GM19023 (cell line): Measurements from ENCODE around the gene PA2G4.
"Not testable (repeated sequence)": the region's sequence is repeated elsewhere in the genome, so short reads cannot be mapped to it uniquely, and the experiment has no call there.

Experiments
- ATAC-seq: cut with Tn5 transposase; IDR thresholded peaks from one replicate; pipeline ENCODE4 v1.9.1; 2021; ENCODE audit warnings: mild to moderate bottlenecking, moderate library complexity; ENCODE audit not compliant: unreplicated experiment

Gene PA2G4

DNA sequence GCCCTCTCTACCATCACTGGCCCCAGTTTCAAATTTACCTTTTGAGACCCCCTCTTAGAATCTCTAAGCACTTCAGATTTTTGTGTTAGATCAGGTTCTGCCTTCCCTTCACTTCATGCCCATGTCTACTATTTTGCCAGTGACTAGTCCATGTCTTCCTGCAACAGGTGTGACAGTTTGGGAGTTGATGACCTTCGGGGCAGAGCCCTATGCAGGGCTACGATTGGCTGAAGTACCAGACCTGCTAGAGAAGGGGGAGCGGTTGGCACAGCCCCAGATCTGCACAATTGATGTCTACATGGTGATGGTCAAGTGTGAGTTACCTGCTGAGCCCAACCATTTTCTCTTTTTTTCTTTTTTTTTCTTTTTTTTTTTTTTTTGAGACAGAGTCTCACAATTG, 5.8 kb upstream of the PA2G4 start:
- no peak for ATAC-seq

DNA sequence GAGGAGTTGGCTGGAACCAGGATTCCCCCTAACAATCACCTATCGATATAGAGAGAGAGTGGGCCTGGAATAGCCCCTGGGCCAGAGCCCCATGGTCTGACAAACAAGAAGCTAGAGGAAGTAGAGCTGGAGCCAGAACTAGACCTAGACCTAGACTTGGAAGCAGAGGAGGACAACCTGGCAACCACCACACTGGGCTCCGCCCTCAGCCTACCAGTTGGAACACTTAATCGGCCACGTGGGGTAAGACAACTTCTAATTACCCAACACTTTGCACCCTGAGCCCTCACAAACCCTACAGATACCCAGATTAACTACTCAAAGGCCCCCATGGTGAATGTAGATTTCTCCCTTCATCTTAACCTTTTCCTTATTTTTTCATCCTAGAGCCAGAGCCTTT, 4.6 kb upstream of the PA2G4 start:
- ATAC-seq = no peak

DNA sequence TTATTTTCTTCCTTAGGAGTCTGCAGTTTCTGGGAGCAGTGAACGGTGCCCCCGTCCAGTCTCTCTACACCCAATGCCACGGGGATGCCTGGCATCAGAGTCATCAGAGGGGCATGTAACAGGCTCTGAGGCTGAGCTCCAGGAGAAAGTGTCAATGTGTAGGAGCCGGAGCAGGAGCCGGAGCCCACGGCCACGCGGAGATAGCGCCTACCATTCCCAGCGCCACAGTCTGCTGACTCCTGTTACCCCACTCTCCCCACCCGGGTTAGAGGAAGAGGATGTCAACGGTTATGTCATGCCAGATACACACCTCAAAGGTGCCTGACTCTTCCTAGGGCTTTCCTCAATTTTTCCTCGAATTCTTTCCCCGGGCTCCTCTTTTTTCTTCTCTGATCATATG, 3.3 kb upstream of the PA2G4 start:
- no peak for ATAC-seq

DNA sequence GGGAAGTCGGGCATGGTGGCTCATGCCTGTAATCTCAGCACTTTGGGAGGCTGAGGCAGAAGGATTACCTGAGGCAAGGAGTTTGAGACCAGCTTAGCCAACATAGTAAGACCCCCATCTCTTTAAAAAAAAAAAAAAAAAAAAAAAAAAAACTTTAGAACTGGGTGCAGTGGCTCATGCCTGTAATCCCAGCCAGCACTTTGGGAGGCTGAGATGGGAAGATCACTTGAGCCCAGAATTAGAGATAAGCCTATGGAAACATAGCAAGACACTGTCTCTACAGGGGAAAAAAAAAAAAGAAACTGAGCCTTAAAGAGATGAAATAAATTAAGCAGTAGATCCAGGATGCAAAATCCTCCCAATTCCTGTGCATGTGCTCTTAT, 1.7 kb upstream of the PA2G4 start:
- no peak for ATAC-seq

DNA sequence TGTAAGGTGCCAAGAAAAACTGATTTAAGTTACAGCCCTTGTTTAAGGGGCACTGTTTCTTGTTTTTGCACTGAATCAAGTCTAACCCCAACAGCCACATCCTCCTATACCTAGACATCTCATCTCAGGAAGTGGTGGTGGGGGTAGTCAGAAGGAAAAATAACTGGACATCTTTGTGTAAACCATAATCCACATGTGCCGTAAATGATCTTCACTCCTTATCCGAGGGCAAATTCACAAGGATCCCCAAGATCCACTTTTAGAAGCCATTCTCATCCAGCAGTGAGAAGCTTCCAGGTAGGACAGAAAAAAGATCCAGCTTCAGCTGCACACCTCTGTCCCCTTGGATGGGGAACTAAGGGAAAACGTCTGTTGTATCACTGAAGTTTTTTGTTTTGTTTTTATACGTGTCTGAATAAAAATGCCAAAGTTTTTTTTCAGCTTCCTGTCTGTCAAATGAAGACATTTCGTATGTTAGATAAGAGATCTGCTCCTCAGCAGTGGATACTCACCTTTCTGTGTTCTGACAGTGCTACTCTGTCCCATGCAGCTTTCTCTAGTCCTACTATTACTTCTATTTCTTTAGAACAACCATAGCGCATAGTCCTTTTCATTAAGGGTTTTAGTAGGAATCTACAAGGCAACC, 1.2 kb upstream of the PA2G4 start:
- no peak for ATAC-seq

DNA sequence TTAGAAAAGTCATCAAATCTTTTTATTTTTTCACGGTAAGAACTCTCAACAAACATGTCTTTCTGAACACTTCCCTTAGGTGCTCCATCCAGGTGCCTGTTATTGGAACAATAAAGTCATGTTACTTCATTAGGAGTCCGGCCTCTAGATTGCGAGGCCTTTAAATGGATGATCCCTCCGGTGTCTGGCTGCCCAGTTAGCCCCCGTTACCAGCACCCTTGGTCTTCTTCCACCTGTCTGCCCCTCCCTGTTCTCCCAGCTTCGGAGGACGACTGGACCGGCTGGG, 593 bp upstream of the PA2G4 start:
- no peak for ATAC-seq

DNA sequence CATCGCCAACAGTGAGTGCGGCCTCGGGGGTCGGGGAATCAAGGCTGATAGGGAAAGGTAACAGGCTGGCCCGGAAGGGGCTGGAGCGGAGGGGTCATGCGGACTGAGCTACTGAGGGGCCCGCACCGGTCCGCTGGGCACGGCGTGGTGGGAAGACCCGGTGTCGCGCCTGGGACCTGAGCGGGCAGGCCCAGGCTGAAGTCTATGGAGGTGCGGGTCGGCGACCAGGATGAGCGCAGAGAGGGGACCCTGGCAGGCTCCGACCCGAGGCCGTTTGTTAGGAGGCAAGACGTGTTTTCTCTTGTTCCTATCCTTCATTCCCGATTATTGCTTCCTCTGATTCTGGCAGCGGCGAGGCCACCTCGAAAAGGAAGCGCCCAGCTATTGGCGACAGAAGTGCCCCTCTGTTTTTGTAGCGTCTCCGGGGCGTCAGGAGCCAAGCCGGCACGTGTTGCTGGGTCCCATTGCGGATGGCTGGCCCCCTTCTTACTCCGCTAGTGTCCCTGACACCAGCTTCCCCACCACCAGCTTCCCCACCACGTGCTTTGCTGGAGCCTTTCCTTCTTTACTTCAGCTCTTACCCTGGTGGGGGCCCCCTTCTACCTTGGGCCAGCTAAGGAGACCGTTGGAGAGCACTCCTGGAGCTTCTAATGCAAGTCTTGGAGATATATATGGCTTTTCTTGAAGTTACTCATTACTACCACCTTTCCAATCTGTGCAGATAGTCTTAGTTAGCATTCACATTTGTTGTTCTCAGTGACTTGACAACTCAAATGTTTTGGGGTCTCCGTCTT, 653 bp downstream of the PA2G4 start:
- peak; percentile 17 for ATAC-seq

DNA sequence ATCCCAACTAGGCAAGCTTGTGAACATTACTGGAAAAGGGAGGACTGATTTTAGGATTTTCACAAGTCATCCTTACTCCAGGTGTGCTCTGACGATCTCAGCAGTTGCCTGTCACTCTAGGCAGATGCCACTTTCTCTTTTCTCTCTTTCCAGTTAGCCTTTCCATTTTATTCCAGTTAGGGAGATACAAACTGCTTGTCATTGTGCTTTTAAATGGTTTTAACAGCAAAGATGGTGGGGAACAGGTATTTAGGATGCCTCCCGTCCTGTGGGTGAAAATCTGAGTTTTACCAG, 1.2 kb downstream of the PA2G4 start:
- no peak for ATAC-seq

DNA sequence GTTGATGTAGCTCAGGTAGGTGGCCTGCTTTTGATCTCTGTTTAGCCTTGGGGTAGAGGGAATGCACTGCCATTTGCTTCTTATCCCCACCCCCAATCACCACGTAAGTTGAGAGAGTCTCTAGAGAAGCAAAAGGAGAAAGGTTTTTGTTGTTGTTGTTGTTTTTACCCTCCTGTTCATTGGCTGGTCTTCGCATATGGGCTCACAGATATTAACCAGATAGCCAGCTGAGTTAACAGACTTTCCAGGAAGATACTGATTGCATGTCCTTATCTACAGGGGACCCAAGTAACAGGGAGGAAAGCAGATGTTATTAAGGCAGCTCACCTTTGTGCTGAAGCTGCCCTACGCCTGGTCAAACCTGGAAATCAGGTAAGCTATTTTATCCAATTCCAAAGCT, 2.9 kb downstream of the PA2G4 start:
- ATAC-seq = no peak

DNA sequence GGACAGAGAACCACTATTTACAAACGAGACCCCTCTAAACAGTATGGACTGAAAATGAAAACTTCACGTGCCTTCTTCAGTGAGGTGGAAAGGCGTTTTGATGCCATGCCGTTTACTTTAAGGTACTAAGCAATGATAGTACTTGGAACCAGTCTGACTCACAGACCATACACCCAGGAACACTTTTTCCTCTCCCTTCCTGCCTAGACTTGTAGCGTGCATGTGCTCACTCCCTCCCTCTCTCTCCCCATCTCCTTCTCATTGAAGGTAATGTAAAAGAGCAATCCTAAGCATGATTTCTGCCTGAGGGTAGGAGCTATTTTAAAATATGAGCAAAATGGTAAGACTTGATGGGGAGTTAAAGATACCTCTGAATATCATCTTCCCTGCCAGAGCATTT, 6.2 kb downstream of the PA2G4 start:
- ATAC-seq = no peak

DNA sequence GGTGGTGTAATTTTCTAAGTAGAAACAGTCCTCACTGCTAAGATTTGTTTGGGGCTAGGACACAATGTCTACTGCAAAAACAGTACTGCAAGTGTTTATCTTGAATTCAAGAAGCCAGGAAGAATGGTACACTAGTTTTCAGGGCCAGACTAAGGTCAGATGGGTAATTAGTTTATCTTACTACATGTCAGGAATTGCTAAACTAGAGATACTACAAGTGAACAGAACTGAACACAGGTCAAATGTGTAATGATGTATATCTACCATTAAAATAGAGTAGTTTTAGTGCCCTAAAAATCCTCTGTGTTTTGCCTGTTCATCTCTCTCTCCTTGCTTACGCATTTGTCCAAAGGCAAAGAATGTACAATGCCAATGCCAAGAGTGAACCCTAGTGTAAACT, 9.7 kb downstream of the PA2G4 start:
- no peak for ATAC-seq

DNA sequence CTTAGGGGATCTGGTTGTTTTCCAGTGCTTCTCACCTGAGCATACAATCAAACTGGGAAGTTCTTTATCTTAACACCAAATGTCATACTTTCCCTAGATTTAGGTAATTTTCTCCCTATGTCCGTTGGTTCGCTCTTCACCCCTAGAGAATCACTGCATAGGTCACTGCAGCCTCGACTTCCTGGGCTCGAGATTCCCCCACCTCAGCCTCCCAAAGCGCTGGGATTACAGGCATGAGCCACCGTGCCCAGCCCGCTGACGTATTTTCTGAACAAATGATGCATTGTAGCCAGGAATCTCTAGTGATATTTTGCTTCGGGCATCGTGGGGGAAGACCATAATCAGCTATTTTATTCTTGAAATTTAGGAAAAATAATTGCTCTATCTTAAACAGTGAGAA, 11.0 kb downstream of the PA2G4 start:
- ATAC-seq = no peak

DNA sequence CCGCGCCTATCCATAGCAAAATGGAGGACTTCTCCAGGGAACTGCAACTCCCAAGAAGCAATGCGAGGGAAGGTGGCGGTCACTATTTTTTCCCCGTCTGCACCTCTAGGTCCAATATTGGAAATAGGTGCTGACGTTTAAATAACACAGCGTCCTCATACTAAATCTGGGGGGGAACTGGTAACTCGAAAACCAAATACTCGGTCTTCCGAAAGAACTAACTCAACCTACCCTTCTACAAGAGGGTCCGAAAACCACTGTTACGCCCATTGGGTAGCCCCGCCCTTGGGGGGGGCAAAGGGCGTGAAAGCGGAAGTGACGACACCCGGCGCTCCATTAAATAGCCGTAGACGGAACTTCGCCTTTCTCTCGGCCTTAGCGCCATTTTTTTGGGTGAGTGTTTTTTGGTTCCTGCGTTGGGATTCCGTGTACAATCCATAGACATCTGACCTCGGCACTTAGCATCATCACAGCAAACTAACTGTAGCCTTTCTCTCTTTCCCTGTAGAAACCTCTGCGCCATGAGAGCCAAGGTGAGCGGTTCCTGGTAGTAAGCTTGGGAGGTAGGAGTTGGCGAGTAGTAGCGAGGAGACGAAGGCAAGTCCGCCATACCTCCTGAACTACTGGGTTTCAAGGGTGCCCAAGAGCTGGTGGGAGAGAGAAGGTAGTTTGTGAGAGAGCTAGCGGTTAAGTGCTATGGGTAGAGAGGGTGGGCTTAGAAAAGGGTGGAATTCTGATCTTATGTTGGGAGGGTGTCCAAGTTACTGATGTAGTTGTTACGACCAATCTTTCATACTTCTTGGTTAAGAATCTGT, 12.1 kb downstream of the PA2G4 start, which contains the start of gene RPL41:
Gene RPL41, plus strand, starts transcription at position 367 of the 815 bp plus-strand sequence.
- peak; percentile 37 for ATAC-seq

DNA sequence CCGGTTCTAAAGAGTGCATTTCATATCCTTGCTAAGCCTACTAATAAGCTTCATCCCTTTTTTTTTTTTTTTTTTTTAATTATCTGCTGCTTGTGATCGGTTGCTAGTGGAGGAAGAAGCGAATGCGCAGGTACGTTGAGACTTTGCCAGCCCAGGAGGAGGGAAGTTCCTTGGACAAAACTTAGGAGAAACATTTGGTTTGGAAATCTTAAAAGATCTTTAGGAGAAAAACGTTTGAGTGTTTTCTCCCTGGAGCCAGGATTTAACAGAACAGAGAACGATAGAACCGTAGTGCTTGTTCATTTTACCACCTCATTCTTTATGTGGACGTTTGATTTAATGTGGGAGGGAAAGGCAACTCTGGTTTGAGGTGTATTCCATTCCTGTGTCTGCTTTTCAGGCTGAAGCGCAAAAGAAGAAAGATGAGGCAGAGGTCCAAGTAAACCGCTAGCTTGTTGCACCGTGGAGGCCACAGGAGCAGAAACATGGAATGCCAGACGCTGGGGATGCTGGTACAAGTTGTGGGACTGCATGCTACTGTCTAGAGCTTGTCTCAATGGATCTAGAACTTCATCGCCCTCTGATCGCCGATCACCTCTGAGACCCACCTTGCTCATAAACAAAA, 12.8 kb downstream of the PA2G4 start:
- ATAC-seq = not testable (repeated sequence)

DNA sequence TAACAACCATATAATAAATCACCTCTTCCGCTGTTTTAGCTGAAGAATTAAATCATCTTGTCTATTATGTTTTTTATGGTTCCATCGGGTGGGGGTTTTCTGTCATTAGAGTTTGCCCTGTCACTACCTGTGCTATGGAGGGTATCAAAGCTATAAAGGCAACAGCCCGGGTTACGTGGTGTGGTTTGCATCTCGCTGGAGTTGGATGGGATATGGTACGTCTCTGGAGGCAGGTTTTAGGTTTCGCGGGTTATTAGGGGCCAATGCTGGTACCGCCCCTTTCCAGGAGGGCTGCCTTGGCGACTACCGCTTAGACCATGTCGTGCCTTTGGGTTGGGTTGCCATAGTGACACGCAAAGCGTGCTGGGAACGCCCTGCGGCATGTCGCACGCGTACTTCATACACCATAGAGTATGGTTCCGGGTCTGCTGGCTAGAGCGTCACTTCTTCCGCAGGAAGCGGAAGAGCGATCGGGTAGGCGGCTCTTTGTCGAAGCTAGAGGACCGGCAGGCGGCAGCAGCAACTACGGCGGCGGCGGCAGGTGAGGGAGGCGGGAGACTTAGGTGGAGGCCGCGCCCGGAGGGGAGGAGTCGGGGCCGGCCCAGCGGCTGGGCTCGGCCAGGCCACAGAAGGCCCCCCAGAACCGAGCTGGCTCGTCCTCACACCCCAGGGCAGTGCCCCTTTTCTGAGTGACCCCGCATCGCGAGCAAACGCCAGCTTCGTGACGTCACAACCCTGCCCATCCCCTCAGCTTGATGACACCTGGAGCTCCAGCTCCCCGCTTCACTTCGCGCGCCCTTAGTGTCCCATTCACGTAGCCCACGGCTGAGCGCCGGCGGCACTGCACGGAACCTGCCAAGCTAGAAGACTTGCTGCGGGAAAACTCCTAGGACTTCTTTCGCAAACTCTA, 13.7 kb downstream of the PA2G4 start, which contains the start of gene ZC3H10:
Gene ZC3H10, plus strand, starts transcription at position 489 of the 910 bp plus-strand sequence. CDS start 2,297 bp downstream, outside the sequence.
- peak; percentile 75 for ATAC-seq

DNA sequence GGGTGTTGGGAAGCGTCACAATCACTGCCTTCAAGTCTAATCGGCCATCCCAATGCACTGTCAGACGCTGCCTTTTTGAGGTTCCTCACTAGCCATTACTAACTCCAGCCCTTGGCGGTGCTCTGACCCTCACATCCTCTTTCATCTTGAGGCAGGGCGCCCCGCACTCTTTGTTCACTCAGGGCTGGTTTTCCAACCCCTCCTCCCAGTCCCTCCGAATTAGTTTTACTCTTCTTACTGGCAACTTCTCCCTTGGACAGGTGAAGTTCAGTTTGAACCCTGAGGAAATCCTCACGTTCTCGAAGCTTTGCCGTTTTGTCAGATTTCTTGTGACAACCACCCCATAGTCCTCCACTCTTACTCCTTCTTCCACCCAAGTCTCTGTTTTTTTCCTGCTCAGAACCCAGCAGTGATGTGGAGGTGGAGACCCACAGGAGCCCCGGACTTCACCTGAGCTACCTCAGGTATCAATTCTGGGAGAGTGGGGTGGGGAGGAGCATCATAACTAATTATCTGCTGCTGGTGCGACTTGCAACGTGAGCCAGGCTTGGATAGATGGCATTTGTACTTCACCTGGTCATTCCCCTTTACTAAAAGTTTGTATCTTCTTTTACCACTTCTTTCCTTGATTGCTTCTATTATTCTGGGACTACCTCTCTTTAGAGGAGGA, 14.5 kb downstream of the PA2G4 start:
- no peak for ATAC-seq

DNA sequence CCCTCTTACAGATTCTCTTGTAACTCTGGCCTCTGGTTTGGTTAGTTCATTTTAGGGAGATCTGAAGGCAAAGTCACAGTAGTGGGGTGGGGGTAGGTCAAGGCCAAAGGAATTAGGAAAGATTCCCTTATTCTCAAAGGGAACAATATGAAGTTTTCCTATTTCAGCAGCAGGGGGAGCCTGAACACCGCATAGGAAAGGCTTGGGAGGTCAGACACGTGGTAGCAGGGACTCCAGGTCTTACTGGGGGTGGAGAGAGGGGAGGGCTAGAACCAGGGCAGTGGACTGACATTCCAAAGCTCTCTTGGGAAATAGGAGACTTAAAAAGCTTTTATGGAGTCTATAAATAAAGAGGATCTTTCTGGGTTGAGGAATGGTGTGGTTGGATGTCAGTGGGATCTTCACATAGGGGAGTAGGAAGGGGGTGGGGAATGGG, 15.0 kb downstream of the PA2G4 start:
- ATAC-seq = no peak

DNA sequence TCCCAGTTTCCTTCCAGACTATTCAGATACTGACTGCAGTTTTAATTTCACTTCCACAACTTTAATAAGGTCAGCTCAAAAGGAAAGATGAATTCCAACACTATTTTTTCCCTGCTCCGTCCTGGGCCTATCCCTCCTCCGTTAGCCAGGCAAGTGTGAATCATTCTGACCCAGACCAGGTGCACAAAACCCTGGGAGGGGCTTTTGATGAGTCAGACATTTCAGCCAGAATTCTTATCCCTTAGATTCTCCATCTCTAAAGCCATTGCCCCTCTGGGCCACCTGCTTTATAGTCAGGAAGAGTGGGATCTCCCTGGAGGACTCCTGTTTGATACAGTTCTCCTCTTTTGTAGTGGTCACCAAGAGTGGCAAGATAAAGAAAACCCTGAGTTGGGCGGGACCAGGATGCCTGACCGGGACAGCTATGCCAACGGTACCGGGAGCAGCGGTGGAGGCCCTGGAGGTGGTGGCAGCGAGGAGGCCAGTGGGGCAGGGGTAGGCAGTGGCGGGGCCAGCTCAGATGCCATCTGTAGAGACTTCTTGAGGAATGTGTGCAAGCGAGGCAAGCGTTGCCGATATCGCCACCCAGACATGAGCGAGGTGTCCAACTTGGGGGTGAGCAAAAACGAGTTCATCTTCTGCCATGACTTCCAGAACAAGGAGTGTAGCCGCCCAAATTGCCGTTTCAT, 15.9 kb downstream of the PA2G4 start:
- ATAC-seq = no peak

DNA sequence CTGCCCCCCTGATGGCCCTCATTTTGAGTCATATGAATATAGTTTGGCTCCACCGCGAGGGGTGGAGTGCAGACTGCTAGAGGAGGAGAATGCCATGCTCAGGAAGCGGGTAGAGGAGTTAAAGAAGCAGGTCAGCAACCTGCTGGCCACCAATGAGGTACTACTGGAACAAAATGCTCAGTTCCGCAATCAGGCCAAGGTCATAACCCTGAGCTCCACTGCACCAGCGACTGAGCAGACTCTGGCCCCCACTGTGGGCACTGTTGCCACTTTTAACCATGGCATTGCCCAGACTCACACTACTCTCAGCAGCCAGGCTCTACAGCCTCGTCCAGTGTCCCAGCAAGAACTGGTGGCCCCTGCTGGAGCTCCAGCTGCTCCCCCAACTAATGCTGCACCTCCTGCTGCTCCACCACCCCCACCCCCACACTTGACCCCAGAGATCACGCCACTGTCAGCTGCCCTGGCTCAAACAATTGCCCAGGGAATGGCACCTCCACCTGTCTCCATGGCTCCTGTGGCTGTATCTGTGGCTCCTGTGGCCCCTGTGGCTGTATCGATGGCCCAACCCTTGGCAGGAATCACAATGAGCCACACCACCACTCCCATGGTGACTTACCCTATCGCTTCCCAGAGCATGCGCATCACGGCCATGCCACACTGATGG, 17.0 kb downstream of the PA2G4 start:
- no peak for ATAC-seq
